GM18526 (cell line): ENCODE measurements around the gene PFKFB4.

Experiments
- POLR2A ChIP-seq: IDR thresholded peaks from 3 replicates; pipeline ENCODE4 v1.6.1; 2011; ENCODE audit not compliant: insufficient read length; ENCODE audit errors: extremely low read depth

The PFKFB4 gene

DNA sequence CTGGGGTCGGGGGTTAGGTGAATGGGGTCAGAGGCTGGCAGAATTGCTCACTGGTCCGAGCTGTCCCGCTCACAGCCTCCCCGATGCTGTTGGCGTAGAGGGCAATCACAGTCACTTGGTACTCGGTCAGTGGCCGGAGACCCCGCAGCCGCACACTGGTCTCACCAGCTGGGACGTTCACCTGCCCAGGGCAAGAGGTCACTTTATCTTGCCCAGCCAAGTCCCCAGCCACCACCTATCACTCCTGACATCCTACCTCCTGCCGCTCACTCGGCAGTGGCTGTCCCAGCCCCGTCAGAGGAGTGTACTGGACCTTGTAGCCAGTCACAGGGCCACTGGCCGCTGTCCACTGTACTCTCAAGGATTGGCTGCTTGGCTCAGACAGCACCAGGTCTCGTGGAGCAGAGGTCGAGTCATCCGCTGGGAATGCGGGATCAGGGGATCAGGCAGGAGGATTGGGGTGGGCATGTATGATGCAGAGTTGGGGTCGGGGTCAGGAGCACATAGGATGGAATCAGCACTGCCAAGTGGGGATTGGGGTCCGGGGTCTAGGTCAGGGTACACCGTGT lies 36.0 kb upstream of the PFKFB4 start:
- TF ChIP-seq POLR2A, result no peak

DNA sequence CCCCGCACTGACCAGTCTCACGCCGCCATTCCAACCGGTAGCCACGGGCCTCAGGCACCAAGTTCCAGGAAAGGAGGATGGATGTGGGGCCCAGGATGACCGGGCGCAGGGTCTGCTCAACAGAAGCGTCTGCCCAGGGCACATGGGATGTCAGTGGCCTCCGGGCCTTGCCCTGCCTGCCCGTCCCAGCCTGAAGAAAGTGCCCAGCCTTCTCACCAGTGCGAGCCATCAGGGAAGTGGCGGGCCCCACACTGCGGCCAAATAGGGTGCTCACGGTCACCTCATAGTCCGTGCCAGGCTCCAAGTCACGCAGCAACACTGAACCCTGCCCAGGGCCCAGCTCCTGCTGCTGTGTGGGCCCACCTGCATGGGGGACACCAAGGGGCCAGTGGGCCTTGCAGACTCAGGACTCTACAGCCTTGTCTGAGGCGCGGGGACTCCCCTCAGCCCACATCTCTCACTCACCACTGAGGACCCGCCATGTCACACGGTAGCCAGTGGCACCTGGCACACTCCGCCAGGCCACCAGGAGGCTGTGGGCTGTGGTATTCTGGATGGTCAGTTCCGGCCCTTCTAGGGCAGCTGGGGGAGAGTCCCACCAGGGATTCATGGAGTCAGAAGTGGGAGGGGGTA lies 35.4 kb upstream of the PFKFB4 start:
- no peak for TF ChIP-seq POLR2A

GRCh38 chr3:48591436-48591835 lies 34.8 kb upstream of the PFKFB4 start:
- TF ChIP-seq POLR2A, result no peak

DNA sequence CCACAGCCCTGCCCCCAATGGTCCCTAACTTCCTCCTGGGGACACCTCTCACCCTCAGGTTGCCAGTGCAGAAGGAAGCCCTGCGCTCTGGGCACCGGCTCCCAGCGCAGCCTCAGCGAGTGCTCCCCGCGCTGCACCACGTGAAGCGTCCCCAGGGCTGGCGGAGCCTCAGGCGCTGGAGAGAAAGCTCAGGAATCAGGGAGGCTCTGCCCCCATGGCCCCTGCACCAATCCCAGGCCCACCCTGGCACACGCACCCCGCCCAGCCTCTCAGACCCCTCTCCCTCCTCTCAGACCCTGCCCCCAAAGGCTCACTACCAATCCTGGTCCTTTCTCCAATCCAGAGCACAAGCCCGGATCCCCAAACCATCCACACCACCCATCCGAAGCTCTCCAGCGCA lies 31.6 kb upstream of the PFKFB4 start:
- TF ChIP-seq POLR2A, result no peak

DNA sequence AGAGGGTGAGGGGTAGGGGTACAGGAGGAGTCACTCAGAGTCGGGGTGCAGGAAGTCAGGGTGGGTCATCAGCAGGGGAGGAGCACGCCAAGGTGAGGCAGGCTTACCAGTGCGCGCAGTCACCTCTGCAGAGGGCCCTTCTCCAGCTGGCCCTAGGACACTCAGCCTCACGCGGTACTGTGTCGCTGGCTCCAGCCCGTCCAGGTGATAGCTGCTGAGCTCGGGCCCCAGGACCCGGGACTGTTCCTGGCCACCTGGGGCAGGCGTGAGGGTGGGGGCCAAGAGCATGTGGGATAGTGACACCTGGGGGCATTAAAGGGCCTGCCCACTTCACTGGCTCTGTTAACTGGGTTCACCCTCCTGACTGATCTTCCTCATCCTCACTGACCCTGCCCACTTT lies 31.1 kb upstream of the PFKFB4 start:
- TF ChIP-seq POLR2A, result no peak

DNA sequence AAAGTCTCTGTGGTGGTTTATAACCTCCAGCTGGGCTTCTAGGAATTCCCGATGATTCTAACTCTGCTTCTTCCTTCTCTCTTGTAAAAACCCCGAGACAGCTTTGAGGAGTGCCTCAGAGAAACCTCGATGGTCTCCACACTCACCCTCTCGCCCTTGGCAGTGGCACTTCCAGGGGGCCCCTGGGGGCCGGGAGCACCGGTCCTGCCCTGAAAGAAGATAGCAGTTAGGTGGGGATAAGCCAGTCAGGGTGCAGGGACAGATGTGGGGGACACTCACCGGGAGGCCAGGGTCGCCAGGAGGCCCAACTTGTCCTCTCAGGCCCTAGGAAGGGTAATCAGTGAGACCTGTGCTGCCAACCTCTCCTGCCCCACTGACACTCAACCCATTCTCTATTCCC lies 28.8 kb upstream of the PFKFB4 start:
- TF ChIP-seq POLR2A, result no peak

GRCh38 chr3:48584836-48585235 lies 28.2 kb upstream of the PFKFB4 start:
- TF ChIP-seq POLR2A, result no peak

DNA sequence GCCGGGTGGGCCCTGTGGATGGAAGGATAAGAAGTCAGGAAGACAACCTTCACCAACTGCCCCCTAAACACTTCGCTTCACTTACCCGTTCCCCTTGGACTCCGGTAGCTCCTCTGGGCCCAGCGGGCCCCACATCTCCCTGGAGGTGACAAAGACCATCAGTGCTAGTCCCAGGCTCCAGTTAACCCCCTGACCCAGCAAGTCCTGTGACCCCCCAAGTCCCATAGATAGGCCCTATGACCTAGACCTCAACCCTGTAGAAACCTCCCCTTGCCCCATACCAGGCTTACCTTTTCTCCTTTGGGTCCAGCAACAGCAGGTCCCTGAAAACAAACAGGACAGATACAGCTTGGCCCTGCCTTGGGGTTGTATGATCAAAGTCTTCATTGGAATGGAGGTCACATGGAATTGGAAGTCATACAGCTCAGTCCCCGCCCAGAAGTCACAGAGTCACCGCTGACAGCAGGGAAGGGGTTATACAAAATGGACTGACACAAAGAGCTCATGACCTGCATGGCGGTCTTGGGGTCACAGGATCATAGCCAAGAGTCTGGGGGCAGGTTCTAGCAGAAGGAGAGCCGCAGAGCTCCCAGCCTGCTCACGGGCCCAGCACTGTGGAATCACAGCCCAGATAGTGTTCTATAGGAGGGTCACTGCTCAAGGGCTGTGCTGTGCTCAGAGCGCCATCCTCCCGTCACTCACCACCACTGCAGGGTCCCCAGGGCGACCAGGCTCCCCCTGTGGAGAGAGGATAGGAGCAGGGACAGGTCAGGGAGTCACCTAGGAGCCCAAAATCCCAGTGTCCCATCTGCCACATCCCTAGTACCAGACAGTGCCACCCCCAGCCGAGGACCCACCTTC lies 25.2 kb upstream of the PFKFB4 start:
- TF ChIP-seq POLR2A, result no peak

DNA sequence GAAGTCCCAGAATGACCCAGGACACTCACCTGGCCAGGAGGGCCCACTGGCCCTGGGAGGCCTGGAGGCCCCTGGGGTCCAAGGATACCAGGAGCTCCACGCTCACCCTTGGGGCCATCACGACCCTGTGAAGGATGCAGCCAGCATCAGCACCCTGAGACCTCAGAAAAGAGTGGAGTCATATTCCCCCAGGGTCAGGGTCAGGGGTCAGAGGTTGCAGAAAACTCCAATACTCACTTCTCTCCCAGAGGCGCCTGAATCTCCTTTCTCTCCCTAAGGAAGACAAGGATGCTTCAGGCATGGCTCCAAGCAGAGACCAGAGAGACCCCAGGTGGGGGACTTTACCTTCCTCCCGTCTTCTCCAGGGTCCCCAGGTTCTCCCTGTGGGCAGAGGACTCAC lies 20.0 kb upstream of the PFKFB4 start:
- TF ChIP-seq POLR2A, result no peak

DNA sequence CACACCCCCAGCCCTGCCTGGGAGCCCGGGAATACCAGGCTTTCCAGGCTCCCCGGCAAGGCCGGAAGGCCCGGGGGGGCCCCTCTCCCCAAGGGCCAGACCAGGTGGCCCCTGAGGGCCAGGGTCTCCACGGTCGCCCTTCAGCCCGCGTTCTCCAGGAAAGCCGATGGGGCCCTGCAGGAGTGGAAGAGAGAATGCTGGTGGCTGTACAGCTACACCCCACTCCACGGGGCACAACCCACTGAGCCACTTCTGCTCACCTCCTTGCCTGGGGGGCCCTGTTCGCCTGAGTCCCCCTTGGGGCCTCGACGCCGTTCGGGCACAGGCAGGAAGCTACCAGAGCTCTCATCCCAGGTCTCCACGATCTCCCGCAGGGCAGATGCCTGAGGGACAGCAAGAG lies 18.8 kb upstream of the PFKFB4 start:
- TF ChIP-seq POLR2A, result no peak

- no peak for TF ChIP-seq POLR2A
Measured at GRCh38 chr3:48573973-48574585, 17.5 kb upstream of the PFKFB4 start.

GRCh38 chr3:48572517-48572916 lies 15.9 kb upstream of the PFKFB4 start:
- no peak for TF ChIP-seq POLR2A

GRCh38 chr3:48571938-48572337 lies 15.3 kb upstream of the PFKFB4 start:
- no peak for TF ChIP-seq POLR2A

GRCh38 chr3:48569808-48570450 lies 13.3 kb upstream of the PFKFB4 start:
- TF ChIP-seq POLR2A, result no peak

DNA sequence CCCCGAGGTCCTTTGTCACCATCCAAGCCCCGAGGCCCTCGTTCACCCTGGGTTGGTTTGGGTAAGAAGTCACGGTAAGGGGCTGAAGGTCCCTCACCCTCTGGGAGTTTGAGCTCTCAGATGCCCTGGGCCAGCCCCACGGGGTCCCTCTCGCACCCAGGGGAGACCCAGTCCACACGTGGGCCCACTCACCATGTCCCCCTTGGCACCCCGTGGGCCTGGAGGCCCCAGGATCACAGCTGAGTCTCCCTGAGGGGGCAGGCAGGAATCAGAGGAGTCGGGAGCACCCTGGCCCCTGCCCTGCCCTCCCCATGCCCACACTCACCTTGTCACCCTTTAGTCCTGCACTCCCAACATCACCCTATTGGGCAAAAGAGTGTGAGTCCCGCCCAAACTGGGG lies 12.8 kb upstream of the PFKFB4 start:
- no peak for TF ChIP-seq POLR2A
